HCT116 (cell line): Measurements from ENCODE around the gene KIAA1328. TPM values are rescaled to one million over a fixed set of nuclear protein-coding genes. Genes with fewer than 3 reads are reported as not detected.

ENCODE experiments used
- ATAC-seq: fragments of 200-7000 bp; cut with Tn5 transposase; 2 replicates; pipeline ENCODE4 v1.9.1; 2020; ENCODE audit warnings: mild to moderate bottlenecking, moderate library complexity
- BruUV-seq: library from RNA; stranded (reverse); fragments of 400-500 nt; replicated peaks from 2 replicates; lab custom pipeline; 2021; lab: Mats Ljungman, UMichigan
- CTCF ChIA-PET: fragments of 300-600 bp; sonication (Branson Sonifier 250); formaldehyde crosslinking; loops from one replicate; lab custom pipeline; 2021; ENCODE audit warnings: antibody characterized with exemption; lab: Charles Lee
- POLR2A ChIA-PET: fragments of 300-600, 350-600 bp; sonication (Branson Sonifier 250); formaldehyde crosslinking; loops from one replicate; lab custom pipeline; 2021; ENCODE audit warnings: antibody characterized with exemption; lab: Charles Lee
- RAD21 ChIA-PET, 2 experiments: fragments of 300-600 bp; sonication (Branson Sonifier 250); formaldehyde crosslinking; loops; one replicate each; lab custom pipeline; 2023; ENCODE audit warnings: low total read pairs in 2 of 2; ENCODE audit not compliant: uncharacterized antibody in 2 of 2, unreplicated experiment in 2 of 2, low non-redundant PET in 1 of 2; lab: Charles Lee
- DNase-seq: peaks from one replicate; pipeline ENCODE4 v3.0.0-alpha.2; 2010; ENCODE audit warnings: low read depth, low spot score
- H2AFZ ChIP-seq: fragments of 200-600 bp; shearing (Covaris generic), sonication (generic); 2 replicates; pipeline ENCODE4 v1.6.1; 2017; ENCODE audit warnings: low read depth, mixed run types, mixed read lengths, antibody characterized with exemption, low read length; ENCODE audit not compliant: poor library complexity, severe bottlenecking
- H3K27ac ChIP-seq: 2 replicates; pipeline ENCODE4 v1.5.1; 2012; ENCODE audit warnings: low read depth, low read length
- H3K27me3 ChIP-seq: fragments of 200-600 bp; sonication (generic); 2 replicates; pipeline ENCODE4 v1.6.1; 2016; ENCODE audit warnings: mixed run types, low read length, mixed read lengths; ENCODE audit not compliant: insufficient read depth
- H3K36me3 ChIP-seq, 2 experiments: fragments of 200-500 bp in 1 of 2; fragments of 200-600 bp in 1 of 2; sonication (Bioruptor generic) in 1 of 2; sonication (generic) in 1 of 2; 2 replicates each; pipeline versions ENCODE4 v1.5.1 to v1.6.1; 2014 to 2016; ENCODE audit warnings: low read length in 2 of 2, inconsistent platforms in 1 of 2, mixed read lengths in 1 of 2, mixed run types in 1 of 2; ENCODE audit not compliant: insufficient read depth in 2 of 2, control insufficient read depth in 1 of 2
- H3K4me1 ChIP-seq, 2 experiments: fragments of 200-600 bp in 1 of 2; sonication (generic) in 1 of 2; 2 replicates each; pipeline versions ENCODE4 v1.5.1 to v1.6.1; 2012 to 2017; ENCODE audit warnings: low read length in 2 of 2, inconsistent platforms in 1 of 2, mild to moderate bottlenecking in 1 of 2, mixed read lengths in 1 of 2, mixed run types in 1 of 2, moderate library complexity in 1 of 2; ENCODE audit not compliant: insufficient read depth in 2 of 2, control insufficient read depth in 1 of 2
- H3K4me2 ChIP-seq: fragments of 200-600 bp; sonication (generic); 2 replicates; pipeline ENCODE4 v1.6.1; 2017; ENCODE audit warnings: mixed run types, low read length, mixed read lengths
- H3K4me3 ChIP-seq, 2 experiments: fragments of 200-600 bp in 1 of 2; sonication (generic) in 1 of 2; replicated peaks in 1 of 2; 2 replicates each; pipeline ENCODE4 v1.5.1; 2011 to 2016; ENCODE audit warnings: low read length in 2 of 2, control low read depth in 1 of 2, low read depth in 1 of 2, mild to moderate bottlenecking in 1 of 2, mixed read lengths in 1 of 2, mixed run types in 1 of 2
- H3K79me2 ChIP-seq: fragments of 200-600 bp; sonication (generic); 2 replicates; pipeline ENCODE4 v1.6.1; 2017; ENCODE audit warnings: mild to moderate bottlenecking, mixed run types, low read length, moderate library complexity, mixed read lengths; ENCODE audit not compliant: insufficient read depth
- H3K9ac ChIP-seq: fragments of 200-600 bp; sonication (generic); 2 replicates; pipeline ENCODE4 v1.6.1; 2016; ENCODE audit warnings: low read length, mixed read lengths
- H3K9me2 ChIP-seq: fragments of 200-600 bp; sonication (generic), shearing (Covaris generic); 2 replicates; pipeline ENCODE4 v1.6.1; 2017; ENCODE audit warnings: mixed run types, mild to moderate bottlenecking, moderate library complexity; ENCODE audit not compliant: insufficient read depth
- H3K9me3 ChIP-seq, 2 experiments: fragments of 200-500 bp in 1 of 2; fragments of 200-600 bp in 1 of 2; sonication (Bioruptor generic) in 1 of 2; sonication (generic) in 1 of 2; 2 replicates each; pipeline ENCODE4 v1.6.1; 2014 to 2017; ENCODE audit warnings: low read length in 2 of 2, mixed read lengths in 2 of 2, inconsistent platforms in 1 of 2, low read depth in 1 of 2, mild to moderate bottlenecking in 1 of 2, mixed run types in 1 of 2, moderate library complexity in 1 of 2; ENCODE audit not compliant: control insufficient read depth in 1 of 2, insufficient read depth in 1 of 2
- H4K20me1 ChIP-seq: fragments of 200-600 bp; sonication (generic), shearing (Covaris generic); 2 replicates; pipeline ENCODE4 v1.6.1; 2017; ENCODE audit warnings: mixed run types, mild to moderate bottlenecking, moderate library complexity; ENCODE audit not compliant: insufficient read depth
- CBX3 ChIP-seq: IDR thresholded peaks from 2 replicates; pipeline ENCODE4 v1.6.1; 2012; ENCODE audit warnings: low read depth
- CEBPB ChIP-seq: IDR thresholded peaks from 2 replicates; pipeline ENCODE4 v1.6.1; 2012; ENCODE audit warnings: low read depth
- EGR1 ChIP-seq: IDR thresholded peaks from 2 replicates; pipeline ENCODE4 v1.6.1; 2012; ENCODE audit warnings: low read depth
- EZH2 ChIP-seq: fragments of 200-600 bp; sonication (generic); IDR thresholded peaks from 2 replicates; pipeline ENCODE4 v1.6.1; 2017; ENCODE audit warnings: antibody characterized with exemption, mixed run types
- EZH2phosphoT487 ChIP-seq: fragments of 200-600 bp; IDR thresholded peaks from 2 replicates; pipeline ENCODE4 v1.6.1; 2018; ENCODE audit warnings: antibody characterized with exemption, borderline replicate concordance
- FOSL1 ChIP-seq: IDR thresholded peaks from 2 replicates; pipeline ENCODE4 v1.6.1; 2012; ENCODE audit warnings: low read depth
- JUND ChIP-seq: IDR thresholded peaks from 2 replicates; pipeline ENCODE4 v1.6.1; 2012
- RAD21 ChIP-seq: IDR thresholded peaks from 2 replicates; pipeline ENCODE4 v1.6.1; 2012; ENCODE audit warnings: low read depth, mild to moderate bottlenecking
- SP1 ChIP-seq: IDR thresholded peaks from 2 replicates; pipeline ENCODE4 v1.6.1; 2012; ENCODE audit warnings: low read depth
- SRF ChIP-seq: IDR thresholded peaks from 2 replicates; pipeline ENCODE4 v1.6.1; 2012; ENCODE audit warnings: low read depth
- TCF7L2 ChIP-seq: IDR thresholded peaks from 2 replicates; pipeline ENCODE4 v1.7.0; 2011; ENCODE audit warnings: borderline replicate concordance, inconsistent platforms; ENCODE audit not compliant: insufficient read depth, insufficient read length; ENCODE audit errors: extremely low read depth
- YY1 ChIP-seq: IDR thresholded peaks from 2 replicates; pipeline ENCODE4 v1.6.1; 2011; ENCODE audit warnings: low read length, low read depth, moderate library complexity, mild to moderate bottlenecking; ENCODE audit not compliant: insufficient replicate concordance; ENCODE audit errors: extremely low read depth
- ZFX ChIP-seq: fragments of 450-650 bp; IDR thresholded peaks from 2 replicates; pipeline ENCODE4 v1.6.1; 2017
- ZNF274 ChIP-seq: fragments of 200-500 bp; sonication (Bioruptor generic); IDR thresholded peaks from 2 replicates; pipeline ENCODE4 v1.6.1; 2014; ENCODE audit warnings: mild to moderate bottlenecking, low read depth, low read length, inconsistent platforms
- intact Hi-C: fragments of 100-400 bp; cut with micrococcal nuclease; formaldehyde crosslinking; loops from 2 replicates; pipeline ENCODE4 v1.10.0; 2022
- total RNA-seq: library from RNA; stranded (reverse); gene quantifications from one replicate; pipeline ENCODE4 v1.2.1, GENCODE V29; 2021; ENCODE audit not compliant: unreplicated experiment
- TF ChIP-seq, protein P1 (sequence below): IDR thresholded peaks from 2 replicates; pipeline ENCODE4 v1.6.1; 2012

Gene KIAA1328
- total RNA-seq, 1 experiment from 2014 or later: 5.2 TPM

DNA sequence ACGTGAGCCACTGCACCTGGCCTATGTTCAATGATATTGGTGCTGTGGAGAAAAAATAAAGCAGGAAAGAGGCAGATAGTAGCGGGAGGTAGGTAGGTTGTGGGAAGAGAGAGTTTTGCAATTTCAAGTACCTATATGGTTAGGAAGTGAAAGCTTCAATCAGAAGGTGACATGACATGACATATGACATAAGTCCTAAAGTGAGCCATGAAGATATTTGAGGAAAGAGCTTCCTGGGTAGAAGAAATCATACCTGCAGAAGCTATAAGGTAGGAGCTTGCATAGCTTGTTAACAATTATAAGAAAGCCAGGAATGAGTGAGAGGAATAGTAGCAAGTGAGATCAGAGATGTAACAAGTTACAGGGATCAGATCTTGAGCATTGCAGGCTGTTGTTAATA is 4.2 kb downstream of the KIAA1328 start:
- H3K4me2 ChIP-seq: no peak overlapping the region
- peaks cover 3% of the 10 kb centered on the region; the same call in 1 of the 2 replicates for H3K79me2 ChIP-seq
- no peak for ATAC-seq
- no TSS peak for BruUV-seq
- no peaks in the 10 kb centered on the region for H4K20me1 ChIP-seq
- no peak overlapping the region for H3K4me3 ChIP-seq
- no peaks in the 10 kb centered on the region for H3K9me3 ChIP-seq
- H3K9ac ChIP-seq: no peak overlapping the region
- no peak for DNase-seq
- no peaks in the 10 kb centered on the region for H3K36me3 ChIP-seq
- no peak overlapping the region for H2AFZ ChIP-seq
- peaks cover 4 to 11% of the 10 kb centered on the region in 2 experiments; a peak in 2 of 4 replicates for H3K4me1 ChIP-seq
- TF ChIP-seq SP1: no peak
- TF ChIP-seq RAD21: no peak
- TF ChIP-seq YY1: no peak
- TF ChIP-seq EZH2phosphoT487: no peak
- TF ChIP-seq FOSL1: no peak
- TF ChIP-seq ZNF274: no peak
- no peak for TF ChIP-seq EZH2
- TF ChIP-seq ZFX: no peak
- TF ChIP-seq JUND: no peak
- TF ChIP-seq EGR1: no peak
- no peak for TF ChIP-seq TCF7L2
- TF ChIP-seq CBX3: no peak
- ChIA-PET POLR2A (no interaction called here), CTCF (no interaction called here), RAD21 (no interaction called here)
- H3K27me3 ChIP-seq: no peaks in the 10 kb centered on the region
- intact Hi-C loops: no loop called here
- H3K9me2 ChIP-seq: no peaks in the 10 kb centered on the region
- H3K27ac ChIP-seq: no peak overlapping the region

DNA sequence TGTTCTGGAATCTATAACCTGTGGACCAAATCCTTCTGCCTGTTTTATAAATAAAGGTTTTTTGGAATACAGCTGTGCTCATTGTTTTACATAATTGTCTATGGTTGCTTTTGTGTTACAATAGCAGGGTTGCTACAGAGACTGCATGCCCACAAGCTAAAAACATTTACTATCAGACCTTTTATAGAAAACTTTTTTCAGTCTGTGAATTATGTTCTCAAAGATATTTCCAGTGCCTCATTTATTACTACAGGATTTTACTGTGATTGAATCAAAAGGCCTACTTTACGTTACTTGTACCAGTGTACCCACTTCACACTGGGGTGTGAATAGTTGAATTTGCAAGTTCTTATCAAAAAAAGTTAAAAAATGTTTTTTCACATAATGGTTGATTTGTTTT is 7.0 kb downstream of the KIAA1328 start:
- Histone ChIP-seq H3K4me2 (no peak overlapping the region), H3K9me2 (no peaks in the 10 kb centered on the region), H3K4me3 (no peak overlapping the region), H4K20me1 (no peaks in the 10 kb centered on the region), H3K27me3 (no peaks in the 10 kb centered on the region), H3K9ac (no peak overlapping the region), H3K36me3 (no peaks in the 10 kb centered on the region), H3K79me2 (0 out of 2 replicates have a peak, but pooled peaks cover 3% of the 10 kb centered on the region), H2AFZ (no peak overlapping the region), H3K4me1 (no peaks in the 10 kb centered on the region), H3K9me3 (no peaks in the 10 kb centered on the region), H3K27ac (no peak overlapping the region)
- intact Hi-C loops: no loop called here
- TF ChIP-seq CEBPB: no peak
- TF ChIP-seq CBX3: no peak
- TF ChIP-seq EGR1: no peak
- TF ChIP-seq, protein P1, sequence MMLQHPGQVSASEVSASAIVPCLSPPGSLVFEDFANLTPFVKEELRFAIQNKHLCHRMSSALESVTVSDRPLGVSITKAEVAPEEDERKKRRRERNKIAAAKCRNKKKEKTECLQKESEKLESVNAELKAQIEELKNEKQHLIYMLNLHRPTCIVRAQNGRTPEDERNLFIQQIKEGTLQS: no peak
- TF ChIP-seq SRF: no peak
- TF ChIP-seq EZH2: no peak
- ATAC-seq (no peak), DNase-seq (no peak)
- BruUV-seq: no TSS peak
- ChIA-PET RAD21 (no interaction called here), POLR2A (no interaction called here), CTCF (no interaction called here)
